Inflammatory macrophage treated with lipopolysaccharide for 4 hours (primary cell): ENCODE data around the gene GRIFIN.

Source experiments
- DNase-seq: peaks from one replicate; pipeline ENCODE4 v3.0.0-alpha.2; 2020

GRIFIN gene

DNA sequence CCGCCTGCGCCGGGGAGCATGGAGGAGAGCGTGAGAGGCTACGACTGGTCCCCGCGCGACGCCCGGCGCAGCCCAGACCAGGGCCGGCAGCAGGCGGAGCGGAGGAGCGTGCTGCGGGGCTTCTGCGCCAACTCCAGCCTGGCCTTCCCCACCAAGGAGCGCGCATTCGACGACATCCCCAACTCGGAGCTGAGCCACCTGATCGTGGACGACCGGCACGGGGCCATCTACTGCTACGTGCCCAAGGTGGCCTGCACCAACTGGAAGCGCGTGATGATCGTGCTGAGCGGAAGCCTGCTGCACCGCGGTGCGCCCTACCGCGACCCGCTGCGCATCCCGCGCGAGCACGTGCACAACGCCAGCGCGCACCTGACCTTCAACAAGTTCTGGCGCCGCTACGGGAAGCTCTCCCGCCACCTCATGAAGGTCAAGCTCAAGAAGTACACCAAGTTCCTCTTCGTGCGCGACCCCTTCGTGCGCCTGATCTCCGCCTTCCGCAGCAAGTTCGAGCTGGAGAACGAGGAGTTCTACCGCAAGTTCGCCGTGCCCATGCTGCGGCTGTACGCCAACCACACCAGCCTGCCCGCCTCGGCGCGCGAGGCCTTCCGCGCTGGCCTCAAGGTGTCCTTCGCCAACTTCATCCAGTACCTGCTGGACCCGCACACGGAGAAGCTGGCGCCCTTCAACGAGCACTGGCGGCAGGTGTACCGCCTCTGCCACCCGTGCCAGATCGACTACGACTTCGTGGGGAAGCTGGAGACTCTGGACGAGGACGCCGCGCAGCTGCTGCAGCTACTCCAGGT is 43.1 kb downstream of the GRIFIN start:
- no peak for DNase-seq

- DNase-seq, result no peak
These were observed 44.8 kb downstream of the GRIFIN start for GRCh38 chr7:2431260-2431867.

GRCh38 chr7:2425749-2426148 is 50.4 kb downstream of the GRIFIN start:
- no peak for DNase-seq
